Keratinocyte (primary cell): ENCODE results near the gene NDN. TPM values are rescaled to one million over a fixed set of nuclear protein-coding genes. Genes with fewer than 3 reads are reported as not detected.

Experiments
- DNase-seq: peaks from one replicate; pipeline ENCODE4 v3.0.0-alpha.2; 2011; ENCODE audit warnings: low read depth, missing footprints, low spot score
- FAIRE-seq: peaks from 2 replicates; lab custom pipeline; 2011; peaks lifted over from hg19 to GRCh38; lab: Jason Lieb, UNC
- H2AFZ ChIP-seq: 2 replicates; pipeline ENCODE4 v1.6.0; 2012; ENCODE audit warnings: low read length, control low read depth, inconsistent platforms; ENCODE audit not compliant: control insufficient read depth
- H3K27ac ChIP-seq: 2 replicates; pipeline ENCODE4 v1.5.1; 2011; ENCODE audit warnings: low read length; ENCODE audit not compliant: control insufficient read depth, insufficient read depth
- H3K27me3 ChIP-seq: 3 replicates; pipeline ENCODE4 v1.6.0; 2011; ENCODE audit warnings: low read length; ENCODE audit not compliant: control insufficient read depth, insufficient read depth; ENCODE audit errors: extremely low read depth
- H3K36me3 ChIP-seq, 2 experiments: 2 replicates in 1 of 2; 3 replicates in 1 of 2; pipeline ENCODE4 v1.5.1; 2011; ENCODE audit warnings: low read length in 2 of 2, mild to moderate bottlenecking in 1 of 2; ENCODE audit not compliant: control insufficient read depth in 2 of 2, insufficient read depth in 2 of 2; ENCODE audit errors: extremely low read depth in 1 of 2
- H3K4me1 ChIP-seq: 3 replicates; pipeline ENCODE4 v1.5.1; 2011; ENCODE audit warnings: low read length; ENCODE audit not compliant: control insufficient read depth, insufficient read depth; ENCODE audit errors: extremely low read depth
- H3K4me2 ChIP-seq: 3 replicates; pipeline ENCODE4 v1.6.0; 2011; ENCODE audit warnings: low read depth, low read length; ENCODE audit not compliant: control insufficient read depth, insufficient read depth; ENCODE audit errors: extremely low read depth
- H3K4me3 ChIP-seq, 3 experiments: fragments of 200-600 bp in 1 of 3; sonication (generic) in 1 of 3; 2 replicates in 2 of 3; 3 replicates in 1 of 3; pipeline ENCODE4 v1.5.1; 2011 to 2016; ENCODE audit warnings: low read length in 3 of 3, mild to moderate bottlenecking in 3 of 3, control low read depth in 2 of 3, inconsistent platforms in 1 of 3, low read depth in 1 of 3, mixed read lengths in 1 of 3, mixed run types in 1 of 3, moderate library complexity in 1 of 3; ENCODE audit not compliant: control insufficient read depth in 2 of 3, insufficient read depth in 2 of 3; ENCODE audit errors: extremely low read depth in 1 of 3
- H3K79me2 ChIP-seq: 2 replicates; pipeline ENCODE4 v1.6.0; 2012; ENCODE audit warnings: low read length; ENCODE audit not compliant: control insufficient read depth, insufficient read depth
- H3K9ac ChIP-seq: 3 replicates; pipeline ENCODE4 v1.6.0; 2011; ENCODE audit warnings: low read length; ENCODE audit not compliant: control insufficient read depth, insufficient read depth; ENCODE audit errors: extremely low read depth
- H3K9me1 ChIP-seq: 3 replicates; pipeline ENCODE4 v1.6.0; 2011; ENCODE audit warnings: low read length; ENCODE audit not compliant: control insufficient read depth, insufficient read depth; ENCODE audit errors: extremely low read depth
- H3K9me3 ChIP-seq: 2 replicates; pipeline ENCODE4 v1.5.1; 2012; ENCODE audit warnings: low read depth, low read length; ENCODE audit not compliant: control insufficient read depth
- H4K20me1 ChIP-seq: 3 replicates; pipeline ENCODE4 v1.6.0; 2011; ENCODE audit warnings: low read length; ENCODE audit not compliant: control insufficient read depth, insufficient read depth; ENCODE audit errors: extremely low read depth
- EZH2 ChIP-seq: IDR thresholded peaks from one replicate; pipeline ENCODE4 v1.6.1; 2012; ENCODE audit warnings: inconsistent platforms, mild to moderate bottlenecking, low read length, moderate library complexity
- dilution Hi-C: fragments of 300-500 bp; cut with MboI; formaldehyde crosslinking; loops from one replicate; pipeline ENCODE4 v1.7.0; 2020; ENCODE audit warnings: low sequenced_read_pairs; ENCODE audit not compliant: extremely low pct_ligation_motif_present
- polyA minus RNA-seq, 3 experiments: library from RNA; depleted of rRNA, polyadenylated mRNA; stranded (reverse); fragments of >200 nt; gene quantifications; 1 replicate in 1 of 3; 2 replicates in 1 of 3; 3 replicates in 1 of 3; pipeline ENCODE4 v1.2.3, GENCODE V29; 2011
- polyA plus RNA-seq, 5 experiments: library from polyadenylated mRNA; depleted of rRNA in 3 of 5; stranded (reverse) in 3 of 5; stranded (forward) in 1 of 5; unstranded in 1 of 5; fragments of >200 nt; gene quantifications; 1 replicate in 1 of 5; 2 replicates in 3 of 5; 3 replicates in 1 of 5; pipeline versions ENCODE4 v1.2.1 to v1.2.3, GENCODE V29; 2011 to 2012; ENCODE audit warnings: missing spikeins in 2 of 5, low read depth in 1 of 5, low replicate concordance in 1 of 5
- TF ChIP-seq, protein P1 (sequence below), 3 experiments: IDR thresholded peaks in 1 of 3; conservative IDR thresholded peaks in 1 of 3; optimal IDR thresholded peaks in 1 of 3; 2 replicates in 2 of 3; 3 replicates in 1 of 3; pipeline versions ENCODE3 to v1.5.1; 2011; ENCODE audit warnings: low read length in 3 of 3, mild to moderate bottlenecking in 3 of 3, moderate library complexity in 2 of 3, control low read depth in 1 of 3, inconsistent platforms in 1 of 3; ENCODE audit not compliant: insufficient read depth in 2 of 3; ENCODE audit errors: extremely low read depth in 1 of 3

The NDN gene, protein sequence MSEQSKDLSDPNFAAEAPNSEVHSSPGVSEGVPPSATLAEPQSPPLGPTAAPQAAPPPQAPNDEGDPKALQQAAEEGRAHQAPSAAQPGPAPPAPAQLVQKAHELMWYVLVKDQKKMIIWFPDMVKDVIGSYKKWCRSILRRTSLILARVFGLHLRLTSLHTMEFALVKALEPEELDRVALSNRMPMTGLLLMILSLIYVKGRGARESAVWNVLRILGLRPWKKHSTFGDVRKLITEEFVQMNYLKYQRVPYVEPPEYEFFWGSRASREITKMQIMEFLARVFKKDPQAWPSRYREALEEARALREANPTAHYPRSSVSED
- 0.57 to 0.76 TPM (median 0.75 TPM) in 3 replicates for polyA plus RNA-seq
- polyA plus RNA-seq (2011; ENCODE audit: low read depth): 0.37 TPM
- polyA plus RNA-seq (2011; cell fraction: cytosol; rRNA removed): 0.29 and 1.2 TPM in 2 replicates
- polyA plus RNA-seq (2011; cell fraction: nucleus; rRNA removed): 1.0 and 1.4 TPM in 2 replicates
- 0.44 and 0.51 TPM in 2 replicates for polyA plus RNA-seq (2012; ENCODE audit: low replicate concordance)
- 0.42 to 0.43 TPM in 2 of 3 replicates, not detected in the other for polyA minus RNA-seq
- polyA minus RNA-seq (2011; cell fraction: cytosol; rRNA and poly(A)+ RNA removed): not detected
- polyA minus RNA-seq (2011; cell fraction: nucleus; rRNA and poly(A)+ RNA removed): 0.21 and 0.70 TPM in 2 replicates

DNA sequence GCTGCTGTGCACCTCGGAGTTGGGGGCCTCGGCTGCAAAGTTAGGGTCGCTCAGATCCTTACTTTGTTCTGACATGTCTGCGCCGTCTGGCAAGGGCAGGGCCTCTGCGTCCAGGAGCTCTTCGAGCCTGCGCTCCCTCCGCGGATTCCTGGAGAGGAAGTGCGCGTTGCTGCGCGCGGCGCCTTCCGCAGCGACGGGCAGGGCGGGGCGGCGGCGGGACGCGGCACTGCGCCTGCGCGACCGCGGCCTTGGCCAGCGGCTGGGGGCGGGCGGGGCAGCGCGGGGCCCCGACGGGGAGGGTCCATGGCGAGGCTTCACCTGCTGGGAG is at the start of gene NDN:
TSS of gene NDN (minus strand) at position 163 of the 328 bp plus-strand sequence. CDS start at position 75, 88 bp downstream.
- peaks cover 2% of the 10 kb centered on the region for H3K9me3 ChIP-seq
- H3K4me3 ChIP-seq: no peak within 1 kb of the TSS
- no peaks in the 10 kb centered on the region for H3K27me3 ChIP-seq
- H3K79me2 ChIP-seq: no peaks in the 10 kb centered on the region
- H3K9me1 ChIP-seq: no peaks in the 10 kb centered on the region
- H3K4me2 ChIP-seq: no peak within 1 kb of the TSS
- dilution Hi-C loops: no loop called here
- no peak for DNase-seq
- H4K20me1 ChIP-seq: no peaks in the 10 kb centered on the region
- H3K9ac ChIP-seq: no peak within 1 kb of the TSS
- no peak within 1 kb of the TSS for H2AFZ ChIP-seq
- no peak within 1 kb of the TSS for H3K27ac ChIP-seq
- H3K4me1 ChIP-seq: no peaks in the 10 kb centered on the region
- no peak for FAIRE-seq
- TF ChIP-seq, protein P1, sequence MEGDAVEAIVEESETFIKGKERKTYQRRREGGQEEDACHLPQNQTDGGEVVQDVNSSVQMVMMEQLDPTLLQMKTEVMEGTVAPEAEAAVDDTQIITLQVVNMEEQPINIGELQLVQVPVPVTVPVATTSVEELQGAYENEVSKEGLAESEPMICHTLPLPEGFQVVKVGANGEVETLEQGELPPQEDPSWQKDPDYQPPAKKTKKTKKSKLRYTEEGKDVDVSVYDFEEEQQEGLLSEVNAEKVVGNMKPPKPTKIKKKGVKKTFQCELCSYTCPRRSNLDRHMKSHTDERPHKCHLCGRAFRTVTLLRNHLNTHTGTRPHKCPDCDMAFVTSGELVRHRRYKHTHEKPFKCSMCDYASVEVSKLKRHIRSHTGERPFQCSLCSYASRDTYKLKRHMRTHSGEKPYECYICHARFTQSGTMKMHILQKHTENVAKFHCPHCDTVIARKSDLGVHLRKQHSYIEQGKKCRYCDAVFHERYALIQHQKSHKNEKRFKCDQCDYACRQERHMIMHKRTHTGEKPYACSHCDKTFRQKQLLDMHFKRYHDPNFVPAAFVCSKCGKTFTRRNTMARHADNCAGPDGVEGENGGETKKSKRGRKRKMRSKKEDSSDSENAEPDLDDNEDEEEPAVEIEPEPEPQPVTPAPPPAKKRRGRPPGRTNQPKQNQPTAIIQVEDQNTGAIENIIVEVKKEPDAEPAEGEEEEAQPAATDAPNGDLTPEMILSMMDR (optimal IDR thresholded peaks at IDR 0.05 in 1 of 3, IDR thresholded peaks at IDR 0.05 in 1 of 3, conservative IDR thresholded peaks at IDR 0.05 in 1 of 3; ENCODE audit: extremely low read depth in 1 of 3, insufficient read depth in 2 of 3, low read length in 3 of 3): no peak
- TF ChIP-seq EZH2: no peak
- H3K36me3 ChIP-seq: no peaks in the 10 kb centered on the region

DNA sequence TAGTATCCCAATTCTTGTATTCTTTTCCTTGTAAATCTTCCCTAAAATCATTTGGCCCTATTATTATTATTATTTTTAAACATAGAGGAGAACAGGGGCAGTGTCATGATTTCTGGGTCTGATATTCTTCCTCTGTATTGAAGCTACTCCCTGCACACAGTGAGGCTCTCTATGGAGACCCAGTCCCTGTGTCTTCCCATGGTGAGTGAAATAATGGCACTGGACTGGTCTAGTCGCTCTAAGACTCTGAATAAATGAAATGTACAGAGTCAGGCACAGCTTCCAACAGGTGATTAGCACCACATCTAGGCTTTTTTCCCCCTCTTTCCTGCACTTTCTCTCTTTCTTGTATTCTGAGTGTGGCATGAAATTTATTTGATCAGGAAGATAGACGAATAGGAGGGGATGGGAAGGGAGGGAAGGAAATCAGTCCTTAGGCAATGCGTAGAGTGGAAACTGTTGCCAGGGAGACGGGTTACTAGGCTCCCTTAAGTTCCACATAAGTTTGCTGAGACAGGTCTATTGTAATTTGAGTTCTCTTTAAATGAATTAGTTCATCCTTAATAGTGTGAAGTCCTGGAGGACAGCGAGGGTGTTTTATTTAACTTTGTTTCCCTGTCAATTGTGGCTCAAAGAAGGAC is 49.0 kb upstream of the NDN start:
- Histone ChIP-seq H3K36me3 (no peaks in the 10 kb centered on the region), H3K79me2 (no peaks in the 10 kb centered on the region), H3K9ac (no peak overlapping the region), H3K4me2 (no peak overlapping the region), H3K27ac (no peak overlapping the region), H3K4me3 (no peak overlapping the region), H3K27me3 (no peaks in the 10 kb centered on the region), H3K9me3 (no peaks in the 10 kb centered on the region), H3K4me1 (no peaks in the 10 kb centered on the region), H2AFZ (no peak overlapping the region), H4K20me1 (no peaks in the 10 kb centered on the region), H3K9me1 (no peaks in the 10 kb centered on the region)
- TF ChIP-seq EZH2: no peak
- TF ChIP-seq, protein P1 (optimal IDR thresholded peaks at IDR 0.05 in 1 of 3, IDR thresholded peaks at IDR 0.05 in 1 of 3, conservative IDR thresholded peaks at IDR 0.05 in 1 of 3; ENCODE audit: extremely low read depth in 1 of 3, insufficient read depth in 2 of 3, low read length in 3 of 3): no peak
- dilution Hi-C loops: no loop called here
- DNase-seq: no peak
- FAIRE-seq: no peak
